ENCODE data around the gene TRMT44. TPM values are rescaled to one million over a fixed set of nuclear protein-coding genes. Genes with fewer than 3 reads are reported as not detected.

TRMT44 gene
- 10 to 100 TPM; 13.1 to 21.8 (median 18.0) TPM for polyA plus RNA-seq (ENCODE audit: insufficient read length in 4 of 4)

GRCh38 chr4:8440492-8441311, at the start of gene TRMT44, which contains the start of gene ACOX3:
Gene TRMT44 (plus strand): TSS chr4:8440777. CDS start chr4:8440823, 46 bp downstream.
Gene ACOX3 (minus strand): TSS chr4:8440723. CDS start chr4:8416521, 24,202 bp downstream.
- DNase-seq (ENCODE audit: low read depth in 4 of 4, low spot score in 2 of 4) = peak; percentile 79 to 88 (median 82)

GRCh38 chr4:8391071-8391470, 49.5 kb upstream of the TRMT44 start:
- no peak for DNase-seq (ENCODE audit: low read depth in 4 of 4, low spot score in 2 of 4)

- no peak for DNase-seq (ENCODE audit: low read depth in 4 of 4, low spot score in 2 of 4)
Observed at GRCh38 chr4:8391972-8392371, 48.6 kb upstream of the TRMT44 start.

DNA sequence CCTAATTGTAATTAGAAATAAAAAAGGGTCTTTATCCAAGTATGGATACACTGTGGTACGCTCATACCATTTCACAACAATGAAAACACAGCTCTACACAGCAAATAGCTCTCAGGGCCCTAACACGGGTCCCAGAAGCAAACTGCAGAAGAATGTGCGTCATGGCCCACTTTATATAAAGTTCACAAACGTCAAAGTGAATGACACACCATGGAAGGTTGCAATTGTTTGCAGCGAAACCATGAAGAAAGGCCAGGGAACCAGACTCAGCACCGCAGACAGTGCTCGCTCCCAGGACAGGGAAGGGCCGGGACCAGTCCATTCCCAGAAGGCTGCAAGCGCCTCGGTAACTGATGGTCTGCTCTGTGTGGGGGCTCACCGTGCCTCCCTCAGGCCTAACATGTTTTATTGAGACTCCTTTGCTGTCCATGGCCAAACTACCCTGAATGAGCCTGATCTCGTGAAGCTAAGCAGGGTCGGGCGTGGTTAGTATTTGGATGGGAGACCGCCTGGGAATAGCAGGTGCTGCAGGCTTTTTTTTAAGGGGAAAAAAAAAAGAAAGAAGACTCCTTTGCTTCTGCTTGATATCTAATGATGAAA, 47.9 kb upstream of the TRMT44 start:
- DNase-seq (ENCODE audit: low read depth in 4 of 4, low spot score in 2 of 4) = no peak

DNA sequence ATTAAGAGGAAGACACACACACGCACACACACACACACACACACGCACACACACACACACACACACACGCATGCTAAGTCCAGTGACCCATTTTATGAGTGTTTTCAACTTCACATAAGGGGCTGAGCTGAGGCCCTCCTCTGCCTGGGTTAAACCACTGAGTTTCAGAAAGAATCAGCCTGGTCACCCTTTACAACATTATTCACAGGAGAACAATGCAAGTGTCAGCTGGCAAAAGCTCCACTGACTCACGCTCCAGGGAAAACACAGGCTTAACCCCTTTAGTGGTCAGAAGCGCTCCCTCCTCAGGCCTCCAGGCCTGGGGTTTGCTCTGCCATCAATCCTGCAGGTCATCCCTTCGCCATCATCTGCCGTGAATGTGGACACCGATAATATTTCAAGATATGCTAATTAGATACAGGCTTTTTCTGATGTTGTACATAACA, 47.0 kb upstream of the TRMT44 start:
- no peak for DNase-seq (ENCODE audit: low read depth in 4 of 4, low spot score in 2 of 4)

DNA sequence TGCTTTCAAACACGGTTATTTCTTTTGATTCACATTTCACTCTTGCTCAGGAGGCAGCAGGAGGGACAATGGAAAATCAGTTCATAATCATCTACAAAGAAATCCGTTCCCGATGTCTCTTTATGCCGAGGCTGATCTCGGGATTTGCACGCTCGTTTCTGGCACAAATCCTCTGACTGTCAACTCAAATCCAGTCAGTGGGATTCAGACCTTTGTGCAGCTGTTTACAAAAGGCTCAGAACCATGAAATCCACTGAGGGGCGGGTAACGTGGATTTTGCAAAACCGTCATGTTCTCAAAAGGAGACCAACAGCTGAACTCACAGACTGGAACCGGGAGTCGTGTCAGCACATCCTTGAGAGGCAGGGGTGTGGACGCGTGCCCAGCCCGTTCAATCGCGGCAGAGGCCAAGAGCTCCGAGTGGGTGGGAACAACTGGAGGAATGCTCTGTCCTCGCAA, 46.5 kb upstream of the TRMT44 start:
- DNase-seq (ENCODE audit: low read depth in 4 of 4, low spot score in 2 of 4) = no peak

DNA sequence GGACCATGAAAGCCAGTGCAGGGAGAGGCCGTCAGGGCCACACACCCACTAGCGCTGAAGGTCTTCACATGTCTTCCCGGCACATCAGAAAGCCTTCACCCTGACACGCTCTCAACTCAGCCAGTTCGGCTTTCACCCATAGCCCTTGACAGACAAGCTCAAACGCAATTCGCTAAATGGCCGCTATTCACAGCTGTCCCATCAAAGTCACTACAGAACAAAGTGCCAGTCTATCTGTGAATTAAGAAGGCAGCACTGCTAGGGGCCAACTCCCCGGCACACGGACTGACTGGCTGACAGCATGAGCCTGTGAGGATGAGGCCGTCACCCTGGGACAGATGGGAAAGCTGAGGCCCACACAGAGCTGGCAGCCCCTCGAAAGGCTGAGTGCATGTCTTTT, 45.8 kb upstream of the TRMT44 start:
- DNase-seq (ENCODE audit: low read depth in 4 of 4, low spot score in 2 of 4) = no peak

GRCh38 chr4:8395504-8396296, 44.9 kb upstream of the TRMT44 start:
- DNase-seq (ENCODE audit: low read depth in 4 of 4, low spot score in 2 of 4) = no peak

DNA sequence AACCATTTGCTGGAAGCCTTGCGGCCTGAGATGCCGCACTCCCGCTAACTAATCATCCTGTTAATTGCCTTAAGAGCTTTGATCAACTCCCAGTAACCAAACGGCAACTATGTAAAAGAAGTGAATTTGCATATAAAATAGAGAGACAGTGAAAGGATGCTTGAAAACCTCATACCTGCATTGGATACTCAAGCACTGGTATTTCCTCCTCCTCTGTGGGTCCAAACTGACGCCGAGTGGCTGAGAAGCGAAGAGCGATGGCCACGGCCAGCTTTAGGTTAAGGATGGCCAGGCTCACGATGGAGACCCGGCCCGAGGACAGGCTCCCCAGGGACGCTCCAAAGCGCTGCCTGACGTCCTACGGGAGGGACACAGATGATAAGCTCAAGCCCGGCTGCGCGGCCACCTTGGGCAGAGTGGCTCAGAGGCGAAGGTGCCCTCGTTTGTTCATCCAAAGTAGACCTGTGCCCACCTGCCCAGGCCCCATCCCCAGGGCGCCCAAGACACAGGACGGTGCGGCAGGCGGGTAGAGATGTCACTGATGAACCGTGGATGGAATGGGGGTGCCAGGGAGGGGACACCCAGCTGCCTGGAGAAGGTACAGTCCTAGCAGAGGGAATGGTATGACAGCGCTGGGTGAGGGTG, 43.7 kb upstream of the TRMT44 start:
- no peak for DNase-seq (ENCODE audit: low read depth in 4 of 4, low spot score in 2 of 4)

DNA sequence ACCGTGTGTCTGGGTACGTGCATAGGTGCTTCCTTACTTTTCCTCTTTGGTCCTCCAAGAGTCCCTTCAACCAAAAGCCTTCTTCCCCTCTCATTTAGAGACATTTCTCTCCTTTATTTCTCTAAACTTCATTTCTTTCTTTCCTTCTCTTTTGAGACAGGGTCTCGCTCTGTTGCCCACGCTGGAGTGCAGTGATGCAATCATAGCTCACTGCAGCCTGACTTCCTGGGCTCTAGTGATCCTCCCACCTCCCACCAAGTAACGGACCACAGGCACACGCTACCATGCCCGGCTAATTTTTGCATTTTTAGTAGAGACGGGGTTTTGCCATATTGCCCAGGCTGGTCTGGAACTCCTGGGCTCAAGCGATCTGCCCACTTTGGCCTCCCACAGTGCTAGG, 42.2 kb upstream of the TRMT44 start:
- DNase-seq (ENCODE audit: low read depth in 4 of 4, low spot score in 2 of 4) = no peak

GRCh38 chr4:8399298-8399697, 41.3 kb upstream of the TRMT44 start:
- DNase-seq (ENCODE audit: low read depth in 4 of 4, low spot score in 2 of 4) = no peak

DNA sequence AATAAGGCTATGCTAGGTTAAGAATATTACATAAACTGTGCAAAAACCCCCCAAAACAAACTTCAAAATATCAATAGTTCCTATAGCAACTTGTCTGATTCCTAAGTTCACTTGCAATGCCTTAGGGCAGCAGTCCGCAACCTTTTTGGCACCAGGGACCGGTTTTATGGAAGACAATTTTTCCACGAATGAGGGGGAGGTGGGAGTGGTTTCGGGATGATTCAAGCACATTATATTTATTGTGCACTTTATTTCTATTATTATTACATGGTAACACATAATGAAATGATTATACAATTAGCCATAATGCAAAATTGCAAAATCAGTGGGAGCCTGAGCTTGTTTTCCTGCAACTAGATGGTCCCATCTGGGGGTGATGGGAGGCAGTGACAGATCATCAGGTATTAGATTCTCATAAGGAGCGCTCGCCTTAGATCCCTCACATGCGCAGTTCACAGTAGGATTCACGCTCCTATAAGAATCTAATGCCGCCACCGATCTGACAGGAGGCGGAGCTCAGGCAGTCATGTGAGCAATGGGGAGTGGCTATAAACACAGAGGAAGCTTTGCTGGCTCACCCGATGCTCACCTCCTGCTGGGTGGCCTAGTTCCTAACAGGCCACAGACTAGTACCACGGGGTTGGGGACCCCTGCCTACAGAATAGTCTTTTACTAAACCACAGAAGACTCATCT, 39.8 kb upstream of the TRMT44 start:
- no peak for DNase-seq (ENCODE audit: low read depth in 4 of 4, low spot score in 2 of 4)

- no peak for DNase-seq (ENCODE audit: low read depth in 4 of 4, low spot score in 2 of 4)
Observed at GRCh38 chr4:8401665-8402064, 38.9 kb upstream of the TRMT44 start.

DNA sequence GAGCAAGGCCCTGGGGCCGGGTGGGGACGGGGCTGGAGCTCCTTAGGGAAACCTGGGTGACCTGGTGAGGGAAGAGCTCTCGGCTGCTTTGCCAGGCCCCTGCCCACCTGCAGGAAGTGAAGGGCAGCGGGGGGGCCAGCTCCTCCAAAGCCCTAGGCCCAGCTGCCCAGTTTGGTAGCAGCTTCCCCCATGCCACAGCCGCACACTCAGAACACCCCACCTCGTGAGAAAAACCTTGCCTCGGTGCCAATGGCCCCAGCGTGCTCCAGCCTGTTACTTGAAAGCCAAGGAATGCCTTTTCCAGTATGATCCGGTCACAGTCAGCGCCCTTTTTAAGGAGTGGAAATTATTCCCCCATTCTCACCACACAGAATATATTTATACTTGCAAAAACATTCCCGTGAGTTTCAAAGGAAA, 38.4 kb upstream of the TRMT44 start:
- no peak for DNase-seq (ENCODE audit: low read depth in 4 of 4, low spot score in 2 of 4)

GRCh38 chr4:8402640-8403039, 37.9 kb upstream of the TRMT44 start:
- DNase-seq (ENCODE audit: low read depth in 4 of 4, low spot score in 2 of 4) = no peak

GRCh38 chr4:8403173-8403753, 37.3 kb upstream of the TRMT44 start:
- DNase-seq (ENCODE audit: low read depth in 4 of 4, low spot score in 2 of 4) = no peak

GRCh38 chr4:8403976-8404375, 36.6 kb upstream of the TRMT44 start:
- DNase-seq (ENCODE audit: low read depth in 4 of 4, low spot score in 2 of 4) = no peak

DNA sequence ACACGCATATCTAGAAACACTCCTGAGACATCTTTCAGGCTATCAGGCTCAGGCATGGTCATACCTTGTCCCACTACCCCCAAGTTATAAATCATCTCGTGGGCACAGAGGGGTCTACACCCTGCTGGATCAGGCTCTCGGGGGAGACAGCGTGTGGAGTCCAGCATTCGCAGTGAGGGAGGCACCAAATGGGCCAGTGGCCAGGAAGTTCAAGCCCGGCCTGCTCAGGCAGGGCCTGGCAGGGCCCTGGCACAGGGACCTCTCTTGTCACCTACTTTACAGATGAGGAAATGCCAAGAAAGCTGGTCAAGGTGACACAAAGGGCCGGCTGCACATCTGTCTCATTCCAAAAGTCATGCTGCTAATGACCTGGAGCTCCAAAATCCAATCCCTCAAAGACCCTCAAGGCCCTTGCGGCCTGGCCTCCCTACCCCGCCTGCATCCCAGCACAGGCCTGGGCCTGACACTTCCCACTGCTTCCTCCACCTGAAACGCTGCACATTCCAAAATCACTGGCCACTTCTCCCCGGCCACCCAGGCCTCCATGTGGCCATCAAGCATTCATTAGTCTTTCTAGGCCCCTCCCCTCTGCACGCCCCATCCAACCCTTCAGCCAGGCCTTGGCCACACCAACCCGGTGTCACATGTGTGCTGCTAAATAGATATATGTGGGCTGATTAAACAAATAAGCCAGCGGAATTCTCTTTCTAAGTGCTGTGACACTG, 35.6 kb upstream of the TRMT44 start:
- no peak for DNase-seq (ENCODE audit: low read depth in 4 of 4, low spot score in 2 of 4)

- no peak for DNase-seq (ENCODE audit: low read depth in 4 of 4, low spot score in 2 of 4)
Observed at GRCh38 chr4:8405516-8405875, 35.1 kb upstream of the TRMT44 start.

Measured in left renal cortex interstitium (tissue), 4 donors.